A204.1 (cell line): ENCODE measurements around the gene MARCKS.

ENCODE experiments used
- FAIRE-seq: peaks from 2 replicates; lab custom pipeline; 2012; peaks lifted over from hg19 to GRCh38; lab: Jason Lieb, UNC

The MARCKS gene

GRCh38 chr6:113856625-113857555 lies at the start of gene MARCKS:
TSS of gene MARCKS (plus strand) at chr6:113857345. CDS start at chr6:113857746, 401 bp downstream.
- no peak for FAIRE-seq

- FAIRE-seq = no peak
These were observed 47.3 kb upstream of the MARCKS start for GRCh38 chr6:113809826-113810225.

GRCh38 chr6:113813142-113813541 lies 44.0 kb upstream of the MARCKS start:
- no peak for FAIRE-seq

- no peak for FAIRE-seq
These were observed 38.6 kb upstream of the MARCKS start for GRCh38 chr6:113818578-113818977.

- FAIRE-seq = no peak
These were observed 37.8 kb upstream of the MARCKS start for GRCh38 chr6:113819169-113819830.

- no peak for FAIRE-seq
These were observed 36.4 kb upstream of the MARCKS start for GRCh38 chr6:113820761-113821160.

GRCh38 chr6:113821445-113821844 lies 35.7 kb upstream of the MARCKS start:
- no peak for FAIRE-seq

GRCh38 chr6:113823916-113824315 lies 33.2 kb upstream of the MARCKS start:
- no peak for FAIRE-seq

- FAIRE-seq = no peak
These were observed 32.7 kb upstream of the MARCKS start for GRCh38 chr6:113824411-113824810.

GRCh38 chr6:113824866-113825265 lies 32.3 kb upstream of the MARCKS start:
- FAIRE-seq = no peak

GRCh38 chr6:113825781-113826180 lies 31.4 kb upstream of the MARCKS start:
- no peak for FAIRE-seq

- no peak for FAIRE-seq
These were observed 28.0 kb upstream of the MARCKS start for GRCh38 chr6:113828984-113829695.

GRCh38 chr6:113829696-113830045 lies 27.5 kb upstream of the MARCKS start:
- no peak for FAIRE-seq

- FAIRE-seq = no peak
These were observed 27.0 kb upstream of the MARCKS start for GRCh38 chr6:113830140-113830539.

GRCh38 chr6:113833537-113833936 lies 23.6 kb upstream of the MARCKS start:
- FAIRE-seq = no peak

GRCh38 chr6:113837170-113837569 lies 20.0 kb upstream of the MARCKS start:
- FAIRE-seq = no peak

GRCh38 chr6:113842165-113842564 lies 15.0 kb upstream of the MARCKS start:
- FAIRE-seq = no peak

- no peak for FAIRE-seq
These were observed 13.6 kb upstream of the MARCKS start for GRCh38 chr6:113843500-113844073.

GRCh38 chr6:113846577-113846976 lies 10.6 kb upstream of the MARCKS start:
- no peak for FAIRE-seq

GRCh38 chr6:113847447-113847846 lies 9.7 kb upstream of the MARCKS start:
- FAIRE-seq = no peak

- FAIRE-seq = no peak
These were observed 8.9 kb upstream of the MARCKS start for GRCh38 chr6:113848280-113848679.

GRCh38 chr6:113848811-113849210 lies 8.3 kb upstream of the MARCKS start:
- no peak for FAIRE-seq

GRCh38 chr6:113853252-113853651 lies 3.9 kb upstream of the MARCKS start:
- FAIRE-seq = no peak
